GM19035 (cell line): ENCODE results near the gene AFF3.

Experiments used
- ATAC-seq: cut with Tn5 transposase; IDR thresholded peaks from one replicate; pipeline ENCODE4 v1.9.1; 2021; ENCODE audit not compliant: unreplicated experiment

Gene AFF3

GRCh38 chr2:99808361-99809200, 333.8 kb downstream of the AFF3 start:
- ATAC-seq = no peak

GRCh38 chr2:99806758-99807157, 335.6 kb downstream of the AFF3 start:
- ATAC-seq = no peak

- ATAC-seq = no peak
Measured at GRCh38 chr2:99805930-99806476, 336.4 kb downstream of the AFF3 start.

GRCh38 chr2:99803846-99804245, 338.5 kb downstream of the AFF3 start:
- no peak for ATAC-seq

- no peak for ATAC-seq
Measured at GRCh38 chr2:99802734-99803133, 339.7 kb downstream of the AFF3 start.

- ATAC-seq = no peak
Measured at GRCh38 chr2:99801327-99801901, 341.0 kb downstream of the AFF3 start.

GRCh38 chr2:99797475-99797874, 344.9 kb downstream of the AFF3 start:
- ATAC-seq = no peak

GRCh38 chr2:99794414-99794813, 348.0 kb downstream of the AFF3 start:
- ATAC-seq = no peak

GRCh38 chr2:99793022-99793421, 349.4 kb downstream of the AFF3 start:
- no peak for ATAC-seq

- no peak for ATAC-seq
Measured at GRCh38 chr2:99789849-99790248, 352.5 kb downstream of the AFF3 start.

GRCh38 chr2:99787769-99788382, 354.5 kb downstream of the AFF3 start:
- ATAC-seq = no peak

- ATAC-seq = no peak
Measured at GRCh38 chr2:99786636-99787390, 355.6 kb downstream of the AFF3 start.

GRCh38 chr2:99784946-99785345, 357.4 kb downstream of the AFF3 start:
- ATAC-seq = no peak

- ATAC-seq = no peak
Measured at GRCh38 chr2:99784282-99784681, 358.1 kb downstream of the AFF3 start.

- no peak for ATAC-seq
Measured at GRCh38 chr2:99780276-99780675, 362.1 kb downstream of the AFF3 start.

- no peak for ATAC-seq
Measured at GRCh38 chr2:99779276-99779675, 363.1 kb downstream of the AFF3 start.

GRCh38 chr2:99777656-99778290, 364.6 kb downstream of the AFF3 start:
- ATAC-seq = no peak

- no peak for ATAC-seq
Measured at GRCh38 chr2:99776906-99777646, 365.3 kb downstream of the AFF3 start.

- ATAC-seq = no peak
Measured at GRCh38 chr2:99776206-99776905, 366.0 kb downstream of the AFF3 start.
